ENCODE data around the gene MTTP.

GRCh38 chr4:99610605-99611175 is 36.1 kb downstream of the MTTP start:
- TF ChIP-seq CTCF (IDR thresholded peaks at IDR 0.05) (no peak), POLR2A (IDR thresholded peaks at IDR 0.05) (no peak)

All from thyroid gland (tissue), 4 donors.